HG02943 (cell line): ENCODE measurements around the gene TEX35.

Experiments used
- ATAC-seq: cut with Tn5 transposase; IDR thresholded peaks from one replicate; pipeline ENCODE4 v1.9.1; 2021; ENCODE audit warnings: mild to moderate bottlenecking, low read depth, moderate library complexity; ENCODE audit not compliant: unreplicated experiment

The TEX35 gene

DNA sequence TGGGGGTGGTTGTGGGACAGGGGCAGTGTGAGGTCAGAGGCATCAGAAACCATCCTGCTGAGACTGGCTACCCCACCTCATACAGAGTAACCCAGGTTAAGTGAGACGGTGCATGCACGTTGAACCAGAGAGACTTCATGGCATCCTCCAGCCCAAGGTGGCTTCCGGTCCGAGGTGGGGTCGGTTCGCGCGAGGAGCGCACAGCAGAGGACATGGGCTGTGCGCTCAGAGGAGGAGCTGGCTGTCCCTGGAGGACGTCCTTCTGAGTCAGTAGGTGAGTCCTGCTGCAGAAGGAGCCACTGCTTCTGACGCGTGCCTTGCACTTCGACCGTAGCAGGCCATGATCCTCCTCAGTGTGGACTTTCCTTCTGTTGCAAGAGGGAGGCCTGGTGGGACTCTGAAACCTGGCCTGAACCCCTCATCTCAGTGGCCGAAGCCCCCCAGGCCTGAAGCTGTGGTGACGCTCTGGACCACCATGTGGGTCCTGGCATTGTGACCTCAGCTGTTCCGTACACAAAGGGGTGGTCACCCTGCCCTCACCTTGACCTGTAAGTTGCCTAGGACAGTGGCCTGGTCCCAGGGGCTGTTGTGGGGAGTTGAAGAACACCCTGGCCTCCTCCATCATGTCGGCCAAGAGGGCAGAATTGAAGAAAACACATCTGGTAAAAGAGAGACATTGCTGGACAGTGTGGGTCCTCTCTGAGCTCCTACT lies at the start of gene TEX35:
Gene TEX35, plus strand, starts transcription at position 544 of the 712 bp plus-strand sequence. Its CDS starts 80 bp downstream, at position 624.
- no peak for ATAC-seq

DNA sequence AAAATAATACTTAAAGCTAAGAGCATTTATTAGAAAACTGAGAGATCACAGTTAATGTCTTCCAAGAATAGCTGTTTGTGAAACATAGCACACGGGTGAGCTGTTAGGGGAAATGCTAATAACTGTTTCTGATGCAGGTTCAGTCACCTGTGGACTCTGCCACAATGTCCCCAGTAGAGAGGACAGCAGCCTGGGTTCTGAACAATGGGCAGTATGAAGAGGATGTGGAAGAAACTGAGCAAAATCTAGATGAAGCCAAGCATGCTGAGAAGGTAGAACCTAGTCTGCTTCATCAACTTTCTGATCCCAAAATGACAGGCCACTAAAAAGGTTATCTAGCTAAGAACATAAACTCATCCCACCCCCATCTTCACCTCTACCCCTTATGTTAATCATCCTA lies 48.8 kb upstream of the TEX35 start:
- no peak for ATAC-seq

DNA sequence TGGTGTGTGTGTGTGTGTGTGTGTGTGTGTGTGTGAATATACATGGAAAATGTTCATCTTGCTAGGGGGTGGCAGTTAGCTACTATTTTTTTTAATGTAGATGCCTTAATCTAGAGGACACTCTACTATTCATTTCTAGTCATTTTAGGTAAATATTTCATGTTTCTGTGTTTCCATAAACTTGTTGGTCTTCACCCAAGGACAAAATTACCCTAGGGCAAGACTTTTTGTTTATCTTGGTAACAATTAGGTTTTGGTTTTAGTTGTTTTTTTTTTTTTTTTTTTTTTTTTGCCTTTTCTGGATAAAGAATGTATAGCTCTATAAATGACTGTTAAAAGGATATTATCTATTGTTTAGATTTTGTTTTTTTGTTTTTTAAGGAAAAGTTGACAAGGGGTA lies 48.3 kb upstream of the TEX35 start:
- no peak for ATAC-seq

DNA sequence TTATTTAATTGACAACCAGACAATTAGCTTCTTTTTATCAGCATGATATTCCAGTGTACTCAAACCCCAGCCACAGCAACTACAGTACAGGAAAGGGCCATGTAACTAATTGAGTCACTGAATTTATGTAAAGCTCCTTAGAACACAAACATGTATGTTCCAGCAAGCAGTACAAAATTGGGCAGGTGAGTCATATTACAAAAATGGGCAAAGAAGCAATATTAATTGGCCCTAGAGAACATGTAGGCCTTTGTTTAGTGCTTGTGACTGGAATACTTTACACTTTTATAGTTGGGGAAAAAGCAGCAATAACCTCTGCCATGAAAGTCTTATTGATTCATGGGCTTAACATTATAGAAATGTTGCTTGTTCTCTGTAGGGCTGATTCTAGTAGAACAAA lies 47.9 kb upstream of the TEX35 start:
- ATAC-seq, result no peak

DNA sequence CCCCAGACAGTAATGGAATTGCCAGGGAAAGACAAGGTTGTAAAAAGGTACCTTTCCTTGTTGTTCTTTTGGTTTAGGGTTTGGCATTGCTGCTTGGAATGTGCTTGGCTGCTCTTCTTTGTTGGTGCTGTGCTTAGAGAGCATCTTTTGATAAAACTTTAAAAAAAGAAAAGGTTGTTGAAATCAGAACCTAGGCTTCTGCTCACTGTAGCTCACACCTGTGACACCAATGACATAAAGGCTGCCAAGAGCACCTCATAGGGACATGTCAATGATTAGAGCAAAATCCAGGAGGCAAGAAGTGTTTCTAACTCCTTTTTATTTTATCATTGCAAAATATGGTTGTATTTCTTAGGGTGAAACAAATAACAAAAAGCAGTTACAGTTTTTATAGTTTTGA lies 45.1 kb upstream of the TEX35 start:
- ATAC-seq, result no peak

DNA sequence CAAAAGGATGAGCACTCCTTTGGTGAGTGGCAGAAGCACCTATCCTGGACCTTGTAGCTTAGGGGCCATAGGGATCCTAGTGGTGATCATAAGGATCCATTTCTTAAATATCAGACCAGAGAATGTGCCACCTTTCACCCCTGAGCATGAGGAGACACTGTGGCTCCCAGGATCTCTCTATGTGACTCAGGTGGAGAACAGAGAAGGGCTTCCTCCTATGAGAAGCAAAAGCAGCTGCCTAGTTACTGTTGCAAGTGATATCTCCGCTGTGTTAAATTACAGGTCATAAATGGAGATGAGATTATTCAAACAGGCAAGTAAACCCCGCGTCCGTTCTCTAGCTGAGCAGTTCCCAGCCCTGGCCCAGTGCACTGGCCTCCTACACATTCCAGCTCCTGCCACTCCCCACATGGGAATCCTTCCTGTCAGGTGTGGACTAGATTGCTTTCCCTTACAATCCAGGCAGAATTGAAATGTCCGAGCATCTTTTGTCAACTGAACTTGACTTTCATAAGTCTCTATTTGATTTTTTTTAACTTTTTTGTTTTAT lies 42.4 kb upstream of the TEX35 start:
- ATAC-seq, result no peak

DNA sequence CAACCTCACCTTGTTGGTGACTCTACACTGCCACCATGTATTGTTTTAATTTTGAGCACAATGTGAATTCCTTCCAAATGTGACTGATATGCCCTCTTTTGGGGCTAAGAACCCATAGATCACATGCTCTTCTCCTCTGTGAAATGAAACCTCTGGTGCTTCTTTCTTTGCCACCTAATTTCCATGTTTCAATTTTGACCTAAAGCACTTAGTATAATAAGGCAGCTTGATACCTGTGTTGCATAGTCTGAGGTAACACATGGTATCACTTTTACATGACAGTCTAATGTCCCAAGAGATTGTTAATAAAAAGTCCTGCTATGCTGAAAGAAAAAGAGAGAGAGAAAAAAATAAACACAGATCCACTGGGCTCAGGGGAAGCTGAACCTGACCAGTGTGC lies 40.4 kb upstream of the TEX35 start:
- ATAC-seq, result no peak

DNA sequence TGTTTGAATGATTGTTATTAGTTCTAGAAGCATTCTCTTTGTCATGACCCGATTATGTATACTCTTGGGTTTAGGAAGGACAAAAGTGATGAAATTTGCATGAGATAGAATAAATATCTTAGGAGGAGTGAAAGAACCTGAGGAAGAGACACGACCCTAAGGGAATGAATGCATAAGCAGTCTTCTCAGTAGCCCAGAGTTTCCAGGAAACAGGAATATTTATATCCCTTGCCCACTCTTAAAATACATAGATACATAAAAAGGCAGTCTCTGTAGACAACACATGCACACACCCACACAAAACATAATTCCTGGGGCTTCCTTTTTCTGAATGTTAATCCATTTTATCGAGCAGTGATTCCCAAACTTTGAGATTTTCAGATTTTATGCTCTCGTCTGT lies 35.5 kb upstream of the TEX35 start:
- no peak for ATAC-seq

DNA sequence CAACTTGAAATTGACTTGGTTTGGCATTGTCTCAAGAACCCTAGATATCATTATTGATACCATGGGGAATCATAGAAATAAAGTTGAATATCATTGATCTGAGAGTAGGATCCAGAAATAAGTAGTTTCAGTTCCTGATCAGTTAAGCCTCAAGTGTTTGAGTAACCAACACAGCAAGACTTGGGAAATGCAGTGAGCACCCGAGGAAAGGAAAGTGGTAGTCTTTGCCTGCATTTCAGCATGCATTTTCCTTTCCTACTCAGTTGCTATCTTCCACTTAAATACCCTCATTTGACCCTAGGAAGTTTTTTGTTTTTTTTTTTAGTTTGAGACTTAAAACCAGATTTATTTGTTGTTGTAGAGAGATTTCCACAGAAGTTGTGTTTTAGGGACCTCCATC lies 35.1 kb upstream of the TEX35 start:
- ATAC-seq, result no peak

DNA sequence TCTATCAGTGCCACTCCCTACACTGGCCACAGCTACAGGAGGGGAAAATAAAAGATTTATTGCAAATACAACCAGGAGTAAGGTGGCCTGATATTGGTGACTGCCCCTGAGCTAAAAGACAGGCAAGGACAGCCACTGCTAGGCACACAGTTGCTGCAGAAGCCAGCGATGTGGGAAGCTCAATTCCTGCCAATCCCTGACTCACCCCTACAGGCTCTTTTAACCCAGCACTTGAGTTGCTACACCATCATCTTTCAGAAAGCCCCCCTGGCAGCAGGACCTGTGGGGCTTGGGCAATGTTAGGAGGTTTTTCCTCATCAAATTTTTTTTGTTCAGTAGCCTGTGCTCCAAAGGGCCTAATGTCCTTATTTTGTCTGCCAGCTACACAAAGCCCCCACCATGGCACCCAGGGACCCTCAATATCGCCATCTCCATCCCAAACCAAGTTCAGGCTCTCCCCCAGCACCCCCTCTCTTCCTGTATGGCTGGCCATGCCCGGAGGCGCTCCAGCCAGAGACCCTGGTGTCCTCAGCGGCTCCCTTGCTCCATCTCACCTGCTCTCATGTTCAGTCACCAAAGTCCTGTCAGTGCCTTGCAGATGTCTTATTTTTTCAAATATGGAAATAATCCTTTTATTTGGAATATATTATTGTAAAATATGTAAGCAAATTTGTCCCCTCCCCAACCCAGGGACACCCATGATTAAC lies 29.5 kb upstream of the TEX35 start:
- ATAC-seq, result no peak

DNA sequence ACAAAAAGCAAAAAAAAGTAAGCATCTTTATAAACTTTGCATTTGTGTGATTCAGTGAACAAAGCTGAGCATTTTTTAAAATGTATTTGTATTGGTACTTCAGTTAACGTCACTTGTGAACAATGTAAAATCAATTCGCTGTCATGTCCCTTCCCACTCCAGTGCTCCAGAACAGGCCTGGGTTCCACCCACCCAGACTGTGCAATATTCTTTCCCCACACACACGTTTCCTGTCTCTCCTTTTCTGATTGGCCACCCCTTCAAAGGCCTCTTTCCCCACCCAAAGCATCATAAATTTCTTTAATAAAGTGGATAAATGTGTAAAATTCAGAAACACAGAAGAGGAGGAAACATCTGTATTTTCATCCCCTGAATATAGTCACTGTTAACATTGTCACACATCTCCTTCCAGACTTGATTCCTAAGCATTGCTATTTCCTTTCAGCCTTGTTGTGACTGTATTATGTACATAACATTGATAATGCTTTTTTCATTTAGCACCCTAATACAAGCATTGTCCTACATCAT lies 28.1 kb upstream of the TEX35 start:
- no peak for ATAC-seq

DNA sequence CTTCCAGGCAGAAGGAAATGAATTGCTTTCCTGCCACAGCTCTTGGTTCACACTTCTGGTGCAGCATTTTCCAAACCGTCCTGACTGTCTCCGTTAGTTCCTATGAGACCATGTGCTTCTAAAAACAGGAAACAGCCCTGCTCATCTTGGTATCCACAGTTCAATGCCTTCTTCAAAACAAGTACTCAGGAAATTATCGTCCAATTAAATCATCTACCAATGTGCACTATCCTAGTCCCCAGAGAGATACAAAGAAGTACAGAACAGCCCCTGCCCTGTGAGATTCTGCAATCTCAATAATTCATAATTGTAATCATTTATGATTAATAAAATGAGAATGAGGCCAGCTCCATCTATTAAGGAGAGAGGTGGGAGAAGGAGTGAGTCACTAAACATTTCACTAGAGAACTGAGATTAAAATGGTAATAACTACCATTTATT lies 27.3 kb upstream of the TEX35 start:
- no peak for ATAC-seq

DNA sequence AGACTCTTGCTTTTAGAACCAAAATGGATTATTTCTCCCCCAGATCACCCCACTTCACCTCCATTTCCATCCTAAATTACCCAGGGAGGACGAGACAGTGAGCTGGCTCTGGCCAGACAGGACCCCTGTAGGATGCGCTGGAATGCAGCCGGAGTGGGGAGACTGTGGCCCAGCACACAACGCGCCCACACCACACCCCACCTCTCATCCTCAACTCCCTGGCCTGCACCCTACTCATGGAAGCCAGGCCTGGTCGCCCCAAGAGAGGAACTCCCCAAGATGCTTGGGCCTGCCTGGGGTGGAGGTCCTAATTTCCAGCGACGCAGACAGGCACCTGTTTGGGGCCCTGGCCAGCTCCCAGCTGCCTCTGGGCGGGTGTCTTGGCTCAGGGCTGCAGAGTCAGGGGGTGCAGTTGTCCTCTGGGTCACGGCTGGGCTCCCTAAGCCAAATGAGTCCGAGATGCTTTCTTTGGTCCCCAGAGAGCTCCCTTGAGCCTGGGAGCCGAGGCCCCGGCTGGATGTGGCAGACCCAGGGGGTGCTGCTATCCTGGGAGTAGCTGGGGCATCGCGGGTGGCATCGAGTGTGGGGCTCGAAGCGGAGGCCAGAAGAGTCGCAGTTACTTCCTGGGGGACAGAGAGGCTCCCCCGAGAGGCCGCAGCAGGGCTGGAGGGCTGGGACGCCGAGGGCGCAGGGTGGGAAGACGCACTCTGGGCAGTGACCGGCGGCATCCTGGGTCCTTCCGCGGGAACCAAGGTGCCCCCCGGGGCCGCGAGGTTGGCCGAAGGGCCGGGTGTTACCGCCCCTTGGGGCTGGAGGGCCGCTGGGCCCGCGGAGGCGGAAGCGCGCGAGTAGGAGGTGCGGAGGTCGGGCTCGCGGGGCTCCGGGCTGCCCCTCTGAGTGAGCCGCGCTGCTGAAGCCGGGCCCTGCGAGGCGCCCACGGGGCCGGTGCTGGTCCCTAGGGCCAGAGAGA lies 26.5 kb upstream of the TEX35 start:
- no peak for ATAC-seq

DNA sequence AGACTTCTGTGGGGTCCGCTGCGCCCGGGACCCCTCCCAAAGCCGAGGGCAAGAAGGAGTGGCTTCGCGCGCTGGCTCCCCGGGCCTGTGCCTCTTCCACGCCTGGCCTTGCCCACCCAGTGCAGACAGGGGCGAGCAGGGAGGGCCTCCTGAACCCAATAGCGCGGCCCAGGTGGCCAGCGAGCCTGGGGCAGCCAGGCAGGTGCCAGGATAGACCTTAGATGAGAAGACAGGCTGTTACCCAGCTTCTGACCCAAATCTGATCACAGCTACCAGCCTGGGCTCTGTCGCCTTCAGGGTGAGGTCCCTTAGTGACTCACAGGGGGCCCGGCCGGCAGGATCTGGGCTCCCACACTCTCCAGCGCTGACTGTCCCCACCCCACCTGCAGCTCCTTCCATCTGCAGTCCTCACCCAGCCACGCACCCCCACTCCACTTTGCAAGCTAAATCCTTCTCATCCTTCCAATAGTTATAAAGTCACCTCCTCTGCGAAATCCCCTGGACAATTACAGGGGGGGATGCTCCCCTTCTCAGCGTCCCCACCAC lies 25.8 kb upstream of the TEX35 start:
- ATAC-seq, result no peak

DNA sequence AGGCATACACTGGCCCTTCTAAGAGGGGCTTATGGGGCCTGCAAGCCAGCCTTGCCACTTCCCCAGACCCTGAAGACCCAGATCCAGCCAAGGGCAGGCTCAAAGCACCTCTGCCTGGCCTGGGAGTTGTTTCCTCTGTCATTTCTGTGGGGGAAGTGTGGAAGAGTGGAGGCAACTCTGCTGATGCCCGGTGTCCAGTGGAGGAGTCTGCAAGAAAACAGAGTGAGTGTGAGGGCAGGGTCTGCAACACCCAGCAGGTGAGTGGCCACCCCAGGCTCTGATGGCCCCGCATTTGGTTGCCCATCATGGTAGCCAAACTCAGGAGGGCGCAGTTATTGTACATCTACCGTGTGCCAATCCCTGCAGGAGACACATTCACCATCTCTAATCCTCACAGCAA lies 24.5 kb upstream of the TEX35 start:
- ATAC-seq, result no peak

DNA sequence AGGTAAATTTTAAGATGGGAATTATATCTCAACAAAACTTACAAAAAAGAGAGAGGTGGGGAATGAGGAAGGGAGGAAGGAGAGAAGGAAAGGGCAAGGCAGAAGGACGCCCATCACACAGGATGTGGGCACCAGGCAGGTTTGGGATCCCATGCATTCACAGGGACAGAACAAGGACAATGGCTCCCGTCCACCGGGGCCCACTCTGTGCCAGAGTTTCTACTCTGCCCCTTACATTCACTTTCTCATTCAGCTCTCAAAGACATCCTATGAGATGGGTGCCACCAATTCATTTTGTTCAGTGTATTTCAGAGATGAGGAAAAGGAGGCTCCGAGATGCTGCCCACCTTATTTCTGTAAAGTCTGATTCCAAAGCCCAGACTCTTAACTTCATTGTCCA lies 23.5 kb upstream of the TEX35 start:
- no peak for ATAC-seq

DNA sequence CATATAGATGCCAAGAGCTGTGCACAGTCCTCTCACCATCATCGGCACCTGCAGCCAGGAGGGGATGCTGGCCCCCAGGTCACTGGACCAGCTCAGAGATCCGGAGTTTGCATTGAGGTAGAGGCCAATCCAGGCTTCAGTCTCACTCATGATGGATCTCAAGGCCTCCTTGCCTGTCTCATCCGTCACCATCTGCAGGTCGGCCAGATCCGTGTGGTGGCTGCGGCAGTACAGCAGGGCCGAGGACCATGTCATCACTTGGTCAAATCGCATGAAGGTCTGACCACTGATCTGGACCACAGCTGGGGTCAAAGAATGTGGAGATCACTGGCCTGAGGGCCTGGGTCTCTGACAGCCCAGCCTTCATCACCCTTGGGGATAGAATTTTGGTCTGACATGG lies 22.8 kb upstream of the TEX35 start:
- ATAC-seq, result no peak

DNA sequence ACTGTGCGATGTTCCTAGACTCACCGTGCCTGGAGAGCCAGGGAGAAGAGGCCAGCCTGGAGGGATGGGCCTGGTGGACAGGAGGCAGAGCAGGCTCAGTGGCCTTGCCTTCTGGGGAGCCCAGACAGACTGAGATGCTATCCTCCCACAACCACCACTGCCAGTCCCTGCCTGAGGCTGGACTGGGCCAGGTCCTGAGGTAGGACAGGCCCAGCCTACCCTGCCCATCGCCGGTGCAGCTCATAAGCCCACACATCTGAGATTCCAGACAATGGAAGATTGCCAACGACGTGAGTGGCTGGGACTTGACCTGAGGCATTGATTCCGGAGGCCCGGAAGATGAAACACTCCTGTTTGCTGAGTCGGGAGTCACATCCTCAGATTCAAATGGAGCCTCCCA lies 21.9 kb upstream of the TEX35 start:
- no peak for ATAC-seq

DNA sequence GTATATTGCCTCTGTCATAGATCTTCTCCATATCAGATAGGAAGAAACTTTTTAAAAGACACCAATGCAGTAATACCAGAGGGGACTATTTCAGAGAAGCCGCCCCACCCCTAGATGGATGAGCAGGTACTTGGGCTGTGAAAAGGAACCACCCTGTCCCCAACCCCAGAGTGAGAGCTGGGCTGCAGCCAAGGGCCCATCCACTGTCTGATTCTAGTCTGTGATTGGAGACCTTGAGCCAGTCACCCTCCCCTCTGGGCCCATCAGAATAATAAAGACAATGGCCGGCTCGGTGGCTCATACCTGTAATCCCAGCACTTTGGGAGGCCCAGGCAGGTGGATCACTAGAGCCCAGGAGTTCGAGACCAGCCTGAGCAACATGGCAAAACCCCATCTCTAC lies 21.2 kb upstream of the TEX35 start:
- ATAC-seq, result no peak

DNA sequence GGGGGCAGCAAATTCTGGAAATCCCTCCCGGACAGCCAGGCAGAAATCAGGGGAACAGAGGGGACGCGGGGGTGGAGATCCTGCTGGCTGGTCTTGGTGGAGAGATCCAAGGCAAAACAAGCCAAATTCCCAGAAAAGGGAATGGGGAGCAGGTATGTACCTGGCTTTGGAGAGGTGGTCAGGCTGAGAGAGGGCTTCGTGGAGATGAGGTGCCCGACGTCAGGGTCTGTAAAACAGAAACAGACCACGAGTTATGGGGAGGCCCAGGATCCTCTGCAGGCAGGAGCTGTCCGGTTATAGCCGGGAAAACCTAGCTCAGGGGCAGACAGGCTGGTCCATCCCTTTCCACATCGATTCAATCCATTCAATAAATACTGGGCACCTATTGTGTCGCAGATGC lies 20.6 kb upstream of the TEX35 start:
- ATAC-seq, result no peak
